BLaER1 treated with 17β-estradiol and CSF1 and Interleukin-3, amounts not matched to agents 10 nM and 100 nM (cell line): ENCODE results near the gene ZNF835.

Experiments used
- H3K27ac ChIP-seq, 11 experiments: shearing (Covaris generic); formaldehyde crosslinking; 2 replicates each; pipeline ENCODE4 v1.8.1; 2022
- H3K27me3 ChIP-seq, 11 experiments: shearing (Covaris generic); formaldehyde crosslinking; 2 replicates each; pipeline ENCODE4 v1.8.1; 2022
- H3K36me3 ChIP-seq, 11 experiments: shearing (Covaris generic); formaldehyde crosslinking; 2 replicates each; pipeline ENCODE4 v1.8.1; 2022
- H3K4me1 ChIP-seq, 10 experiments: shearing (Covaris generic); formaldehyde crosslinking; 2 replicates each; pipeline ENCODE4 v1.8.1; 2022
- H3K4me2 ChIP-seq, 11 experiments: shearing (Covaris generic); formaldehyde crosslinking; 2 replicates each; pipeline ENCODE4 v1.8.1; 2022
- H3K4me3 ChIP-seq, 10 experiments: shearing (Covaris generic); formaldehyde crosslinking; 2 replicates each; pipeline ENCODE4 v1.8.1; 2022
- H3K9ac ChIP-seq, 11 experiments: shearing (Covaris generic); formaldehyde crosslinking; 2 replicates each; pipeline ENCODE4 v1.8.1; 2022
- H3K9me3 ChIP-seq, 11 experiments: shearing (Covaris generic); formaldehyde crosslinking; replicated peaks in 1 of 11; 2 replicates each; pipeline ENCODE4 v1.8.1; 2022
- H4K20me1 ChIP-seq, 11 experiments: shearing (Covaris generic); formaldehyde crosslinking; 2 replicates each; pipeline ENCODE4 v1.8.1; 2022
- Cebpa-rat ChIP-seq, 11 experiments: shearing (Covaris generic); IDR thresholded peaks; 2 replicates each; pipeline ENCODE4 v1.8.1; 2022

The ZNF835 gene

DNA sequence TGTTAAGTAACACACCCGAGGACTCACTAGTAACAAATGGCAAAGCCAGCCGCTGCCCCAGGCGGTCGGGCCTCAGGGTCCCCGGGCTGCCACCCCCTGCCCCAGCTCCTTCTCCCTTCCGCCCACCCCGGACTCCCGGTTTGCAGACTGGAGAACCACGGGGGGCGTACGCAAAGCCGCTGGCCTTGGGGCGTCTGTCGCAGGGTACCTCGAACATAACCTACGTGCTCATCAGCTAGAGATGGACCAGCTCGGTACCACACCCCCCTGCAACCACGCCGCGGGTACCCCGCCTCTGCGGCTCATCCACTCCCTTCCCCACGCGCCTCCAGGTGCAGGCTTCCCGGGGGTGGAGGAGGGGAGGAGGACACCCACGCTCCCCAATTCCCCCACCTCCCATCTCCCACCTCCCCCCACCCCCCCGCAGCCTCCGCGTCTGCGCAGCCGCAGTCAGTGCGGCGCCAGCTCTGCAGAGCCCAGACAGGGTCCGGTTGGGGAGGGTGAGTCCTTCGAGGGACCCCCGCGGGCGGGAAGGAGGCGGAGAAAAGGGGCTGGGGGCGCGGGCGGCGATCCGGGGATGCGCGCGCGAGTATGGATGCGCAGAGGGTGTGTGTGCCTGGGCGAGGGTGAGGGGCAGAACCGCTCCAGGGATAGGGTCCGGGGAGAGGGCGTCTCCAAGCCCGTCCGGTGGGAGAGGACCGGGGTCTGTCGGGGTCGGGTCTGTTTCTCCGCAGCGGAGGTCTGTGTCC is 28.7 kb downstream of the ZNF835 start, which contains the start of gene SMIM17:
SMIM17 (plus strand) TSS at position 449 of the 749 bp plus-strand sequence. CDS start 2,509 bp downstream, outside the sequence.
- Histone ChIP-seq H3K27me3 (no peaks in the 10 kb centered on the region), H3K9me3 (peaks cover 0 to 54% (median 21%) of the 10 kb centered on the region in 11 experiments; a peak in 18 of 22 replicates), H4K20me1 (peaks cover 0 to 12% (median 0%) of the 10 kb centered on the region in 11 experiments; a peak in 6 of 22 replicates), H3K4me3 (no peak within 1 kb of the TSS), H3K9ac (no peak within 1 kb of the TSS), H3K27ac (no peak within 1 kb of the TSS), H3K4me1 (no peaks in the 10 kb centered on the region), H3K4me2 (no peak within 1 kb of the TSS), H3K36me3 (peaks cover 0 to 3% (median 0%) of the 10 kb centered on the region in 11 experiments; a peak in 1 of 22 replicates)
- no peak for TF ChIP-seq Cebpa-rat (IDR thresholded peaks at IDR 0.05)

DNA sequence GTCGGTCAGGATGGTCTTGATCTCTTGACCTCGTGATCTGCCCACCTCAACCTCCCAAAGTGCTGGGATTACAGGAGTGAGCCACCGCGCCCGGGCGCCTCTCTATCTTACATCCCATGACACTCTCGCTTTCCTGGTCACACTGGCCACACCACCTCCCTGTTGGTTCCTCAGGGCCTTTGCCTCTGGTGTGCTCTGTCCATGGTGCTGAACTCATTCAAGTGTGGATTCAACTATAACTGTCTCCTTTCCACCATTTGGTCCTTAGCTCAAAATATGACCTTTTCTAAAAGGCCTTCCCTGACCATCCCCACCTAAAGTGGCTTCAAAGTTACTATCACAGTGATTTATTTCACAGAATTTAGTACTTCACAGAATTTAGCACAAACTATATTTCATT is 32.3 kb downstream of the ZNF835 start:
- peaks cover 0 to 15% (median 0%) of the 10 kb centered on the region in 11 experiments; a peak in 7 of 22 replicates for H4K20me1 ChIP-seq
- no peaks in the 10 kb centered on the region for H3K36me3 ChIP-seq
- H3K4me1 ChIP-seq: no peaks in the 10 kb centered on the region
- no peak overlapping the region for H3K4me2 ChIP-seq
- TF ChIP-seq Cebpa-rat (IDR thresholded peaks at IDR 0.05): no peak
- peaks cover 0 to 51% (median 25%) of the 10 kb centered on the region in 11 experiments; a peak in 20 of 22 replicates for H3K9me3 ChIP-seq
- no peak overlapping the region for H3K4me3 ChIP-seq
- no peaks in the 10 kb centered on the region for H3K27me3 ChIP-seq
- no peak overlapping the region for H3K27ac ChIP-seq
- H3K9ac ChIP-seq: no peak overlapping the region

- H3K4me3 ChIP-seq: no peak overlapping the region
- H3K36me3 ChIP-seq: peaks cover 0 to 4% (median 0%) of the 10 kb centered on the region in 11 experiments; a peak in 2 of 22 replicates
- peaks cover 0 to 15% (median 0%) of the 10 kb centered on the region in 11 experiments; a peak in 7 of 22 replicates for H4K20me1 ChIP-seq
- no peaks in the 10 kb centered on the region for H3K4me1 ChIP-seq
- H3K9me3 ChIP-seq: peaks cover 11 to 55% (median 28%) of the 10 kb centered on the region in 11 experiments; a peak in 21 of 22 replicates
- no peak for TF ChIP-seq Cebpa-rat (IDR thresholded peaks at IDR 0.05)
- H3K27ac ChIP-seq: no peak overlapping the region
- no peaks in the 10 kb centered on the region for H3K27me3 ChIP-seq
- H3K9ac ChIP-seq: no peak overlapping the region
- no peak overlapping the region for H3K4me2 ChIP-seq
Observed at GRCh38 chr19:56637976-56638555, 33.5 kb downstream of the ZNF835 start.

DNA sequence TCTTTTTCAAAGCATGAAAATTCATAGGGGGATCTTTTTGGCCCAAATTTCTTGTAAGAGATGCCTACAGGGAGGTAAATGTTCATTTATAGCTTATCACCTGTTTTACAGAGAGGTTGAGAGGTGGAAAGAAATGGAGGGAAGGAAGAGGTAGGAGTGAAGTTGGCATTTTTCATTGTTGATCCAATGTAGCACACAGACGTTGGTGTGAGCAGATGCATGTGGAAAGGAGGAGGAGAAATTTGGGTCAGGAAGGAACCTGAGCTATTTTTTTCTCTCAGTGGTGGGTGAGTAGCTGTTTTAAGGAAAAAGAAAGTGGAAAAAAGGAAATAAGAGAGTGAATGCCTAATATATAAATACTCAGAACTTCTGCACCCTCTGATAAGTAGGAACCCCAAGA is 38.5 kb downstream of the ZNF835 start:
- H3K9me3 ChIP-seq: peaks cover 19 to 86% (median 43%) of the 10 kb centered on the region in 11 experiments
- H3K27ac ChIP-seq: no peak overlapping the region
- no peak overlapping the region for H3K4me3 ChIP-seq
- no peak overlapping the region for H3K9ac ChIP-seq
- H3K36me3 ChIP-seq: peaks cover 0 to 6% (median 0%) of the 10 kb centered on the region in 11 experiments; a peak in 4 of 22 replicates
- peaks cover 0 to 19% (median 0%) of the 10 kb centered on the region in 11 experiments; a peak in 6 of 22 replicates for H4K20me1 ChIP-seq
- no peak overlapping the region for H3K4me2 ChIP-seq
- H3K4me1 ChIP-seq: no peaks in the 10 kb centered on the region
- TF ChIP-seq Cebpa-rat (IDR thresholded peaks at IDR 0.05): no peak
- H3K27me3 ChIP-seq: no peaks in the 10 kb centered on the region

- no peak overlapping the region for H3K27ac ChIP-seq
- peaks cover 0 to 66% (median 0%) of the 10 kb centered on the region in 11 experiments; a peak in 7 of 22 replicates for H4K20me1 ChIP-seq
- H3K36me3 ChIP-seq: peaks cover 47 to 67% (median 52%) of the 10 kb centered on the region in 11 experiments
- H3K9me3 ChIP-seq: peaks cover 32 to 89% (median 70%) of the 10 kb centered on the region in 11 experiments
- H3K4me1 ChIP-seq: no peaks in the 10 kb centered on the region
- TF ChIP-seq Cebpa-rat (IDR thresholded peaks at IDR 0.05): no peak
- no peak overlapping the region for H3K4me3 ChIP-seq
- no peaks in the 10 kb centered on the region for H3K27me3 ChIP-seq
- H3K9ac ChIP-seq: no peak overlapping the region
- no peak overlapping the region for H3K4me2 ChIP-seq
Observed at GRCh38 chr19:56625708-56626107, 45.8 kb downstream of the ZNF835 start.

DNA sequence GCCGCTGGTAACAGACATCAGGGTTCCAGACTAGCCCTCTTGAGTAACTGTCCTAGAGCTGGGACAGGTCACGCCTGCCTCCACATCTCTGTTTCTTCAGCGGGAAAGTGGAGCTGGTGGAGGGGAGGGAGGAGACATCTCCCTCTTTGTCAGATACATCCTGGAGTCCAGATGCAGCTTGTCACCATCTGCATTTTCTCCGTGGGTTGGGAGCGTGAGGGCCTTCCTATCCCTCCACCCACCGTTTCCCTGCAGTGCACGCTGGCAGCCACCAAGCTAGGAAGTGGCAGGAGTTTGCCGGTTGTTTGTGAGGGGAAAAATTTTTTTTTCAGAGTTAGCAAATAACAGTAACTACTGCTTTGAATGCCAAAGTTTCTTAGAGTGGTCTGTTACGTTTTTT is 48.6 kb downstream of the ZNF835 start:
- Histone ChIP-seq H3K4me2 (no peak overlapping the region), H3K27ac (no peak overlapping the region), H3K9ac (no peak overlapping the region), H4K20me1 (peaks cover 0 to 73% (median 0%) of the 10 kb centered on the region in 11 experiments; a peak in 8 of 22 replicates), H3K4me3 (no peak overlapping the region), H3K9me3 (peaks cover 49 to 89% (median 77%) of the 10 kb centered on the region in 11 experiments), H3K36me3 (peaks cover 62 to 86% (median 75%) of the 10 kb centered on the region in 11 experiments), H3K27me3 (no peaks in the 10 kb centered on the region), H3K4me1 (no peaks in the 10 kb centered on the region; a peak in 2 of 20 replicates)
- TF ChIP-seq Cebpa-rat (IDR thresholded peaks at IDR 0.05): no peak

GRCh38 chr19:56622374-56622773 is 49.2 kb downstream of the ZNF835 start:
- no peak for TF ChIP-seq Cebpa-rat (IDR thresholded peaks at IDR 0.05)
- H4K20me1 ChIP-seq: peaks cover 0 to 67% (median 0%) of the 10 kb centered on the region in 11 experiments; a peak in 8 of 22 replicates
- no peak overlapping the region for H3K27ac ChIP-seq
- peaks cover 55 to 89% (median 81%) of the 10 kb centered on the region in 11 experiments for H3K9me3 ChIP-seq
- H3K36me3 ChIP-seq: peaks cover 69 to 91% (median 81%) of the 10 kb centered on the region in 11 experiments
- no peak overlapping the region for H3K9ac ChIP-seq
- H3K4me1 ChIP-seq: no peaks in the 10 kb centered on the region; a peak in 2 of 20 replicates
- no peak overlapping the region for H3K4me3 ChIP-seq
- H3K4me2 ChIP-seq: no peak overlapping the region
- H3K27me3 ChIP-seq: no peaks in the 10 kb centered on the region

DNA sequence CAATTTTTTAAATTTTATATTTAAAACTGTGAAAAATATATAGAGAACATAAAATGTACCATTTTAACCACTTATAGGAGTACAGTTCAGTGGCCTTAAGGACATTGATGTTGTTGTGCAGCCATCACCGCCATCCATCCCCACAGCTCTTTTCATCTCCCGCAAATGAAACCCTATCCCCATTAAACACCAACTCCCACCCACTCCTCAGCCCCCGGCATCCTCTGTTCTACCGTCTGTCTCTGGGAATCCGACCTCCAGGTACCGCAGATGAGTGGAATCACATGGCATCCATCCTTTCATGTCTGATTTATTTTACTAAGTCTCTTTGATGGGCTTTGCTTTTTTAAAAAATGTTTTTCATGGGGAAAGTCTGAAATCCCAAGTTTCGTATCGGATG is 52.4 kb downstream of the ZNF835 start:
- H3K36me3 ChIP-seq: peaks cover 89 to 99% (median 97%) of the 10 kb centered on the region in 11 experiments

DNA sequence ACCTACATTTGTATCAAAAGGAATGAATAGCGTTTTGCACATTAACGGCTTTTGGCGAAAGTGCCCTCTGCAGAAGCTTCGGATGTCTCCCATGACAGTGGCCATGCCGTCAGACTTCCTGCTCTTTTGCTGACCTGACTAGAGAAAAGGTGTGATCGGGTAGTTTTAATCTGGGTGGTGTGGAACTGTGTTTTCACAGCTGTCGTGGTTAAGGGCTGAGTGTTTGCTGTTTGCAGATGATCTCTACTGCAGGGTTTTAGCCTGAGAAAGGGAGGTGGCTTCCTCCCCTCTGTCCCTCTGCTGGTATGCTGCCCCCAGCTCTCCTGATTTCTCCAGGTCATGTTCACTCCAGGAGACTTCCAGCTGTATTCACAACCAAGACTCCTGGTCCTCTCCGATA is 54.0 kb downstream of the ZNF835 start:
- no peak for TF ChIP-seq Cebpa-rat (IDR thresholded peaks at IDR 0.05)
- Histone ChIP-seq H4K20me1 (peaks cover 0 to 49% (median 0%) of the 10 kb centered on the region in 11 experiments; a peak in 8 of 22 replicates), H3K4me2 (no peak overlapping the region), H3K9ac (no peak overlapping the region), H3K27me3 (no peaks in the 10 kb centered on the region), H3K4me3 (0 out of 20 replicates have a peak overlapping the region, but pooled peaks of 1 of the 10 experiments have one; percentile 5), H3K27ac (no peak overlapping the region), H3K4me1 (no peaks in the 10 kb centered on the region; a peak in 2 of 20 replicates), H3K36me3 (peaks cover 89 to 99% (median 97%) of the 10 kb centered on the region in 11 experiments), H3K9me3 (peaks cover 98 to 100% (median 99%) of the 10 kb centered on the region in 11 experiments)

More for the DNA sequence above, 52.4 kb downstream of the ZNF835 start:
- Histone ChIP-seq H3K27ac (no peak overlapping the region), H3K27me3 (no peaks in the 10 kb centered on the region), H4K20me1 (peaks cover 0 to 56% (median 0%) of the 10 kb centered on the region in 11 experiments; a peak in 7 of 22 replicates), H3K4me2 (no peak overlapping the region), H3K9me3 (peaks cover 84 to 100% (median 97%) of the 10 kb centered on the region in 11 experiments), H3K4me1 (no peaks in the 10 kb centered on the region; a peak in 2 of 20 replicates), H3K9ac (no peak overlapping the region), H3K4me3 (no peak overlapping the region)
- TF ChIP-seq Cebpa-rat (IDR thresholded peaks at IDR 0.05): no peak
